ENCODE results near the gene LAMA2. TPM values are rescaled to one million over a fixed set of nuclear protein-coding genes. Genes with fewer than 3 reads are reported as not detected.

The LAMA2 gene
- total RNA-seq, 1 donor from 2014 or later = 11.4 TPM

GRCh38 chr6:129197154-129197553, 314.2 kb downstream of the LAMA2 start:
- FAIRE-seq (no peak), DNase-seq (ENCODE audit: low spot score in 2 of 2) (no peak)

DNA sequence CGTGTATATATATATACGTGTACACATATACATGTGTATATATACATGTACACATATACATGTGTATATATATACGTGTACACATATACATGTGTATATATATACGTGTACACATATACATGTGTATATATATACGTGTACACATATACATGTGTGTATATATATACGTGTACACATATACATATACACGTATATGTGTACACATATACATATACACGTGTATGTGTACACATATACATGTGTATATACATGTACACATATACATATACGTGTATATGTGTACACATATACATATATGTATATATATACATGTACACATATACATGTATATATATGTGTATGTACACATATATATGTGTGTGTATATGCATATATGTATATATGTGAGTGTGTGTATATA, 317.2 kb downstream of the LAMA2 start:
- FAIRE-seq (peak; percentile 79), DNase-seq (ENCODE audit: low spot score in 2 of 2) (no peak)

GRCh38 chr6:129203190-129203900, 320.4 kb downstream of the LAMA2 start:
- no peak for DNase-seq (ENCODE audit: low spot score in 2 of 2)
- no peak for FAIRE-seq

- DNase-seq (ENCODE audit: low spot score in 2 of 2) (no peak), FAIRE-seq (no peak)
These were observed 323.9 kb downstream of the LAMA2 start for GRCh38 chr6:129206821-129207220.

DNA sequence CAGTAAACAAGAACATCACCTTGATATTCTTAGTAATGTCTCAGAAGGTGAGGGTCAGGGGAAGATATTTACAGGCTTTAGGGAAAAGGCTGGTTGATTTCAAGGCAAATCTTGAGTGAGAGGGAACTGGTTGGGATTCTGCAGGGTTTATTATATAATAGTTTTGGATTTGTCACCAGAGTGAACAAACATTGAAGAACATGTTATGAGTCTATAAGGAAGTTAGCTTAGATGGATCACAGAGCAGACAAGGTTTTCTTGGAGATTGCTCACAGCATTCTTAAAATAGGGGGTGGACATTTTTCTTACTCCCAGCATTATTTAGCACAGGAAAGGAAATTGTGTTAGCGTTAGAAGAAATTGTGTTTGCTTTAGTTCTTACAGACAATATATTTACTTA, 324.9 kb downstream of the LAMA2 start:
- DNase-seq (ENCODE audit: low spot score in 2 of 2) (no peak), FAIRE-seq (no peak)

GRCh38 chr6:129208415-129209034, 325.6 kb downstream of the LAMA2 start:
- FAIRE-seq (no peak), DNase-seq (ENCODE audit: low spot score in 2 of 2) (no peak)

DNA sequence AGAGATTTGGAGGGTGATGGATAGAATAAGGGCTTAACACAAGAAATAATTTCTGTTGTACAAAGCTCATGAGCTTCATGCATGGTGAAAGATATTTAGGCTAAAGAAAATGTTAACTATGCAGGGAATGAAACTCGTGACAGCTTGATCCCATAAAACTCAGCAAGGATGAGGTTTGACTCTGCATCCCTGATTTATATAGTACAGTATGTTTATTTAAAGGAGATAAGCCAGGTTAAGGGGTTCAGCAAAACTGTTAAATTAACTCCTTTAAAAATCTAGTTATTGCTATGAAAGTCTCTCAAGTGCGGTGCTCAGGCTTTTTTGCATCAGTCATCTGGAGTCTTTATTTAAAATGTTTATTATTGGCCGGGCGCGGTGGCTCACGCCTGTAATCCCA, 326.4 kb downstream of the LAMA2 start:
- FAIRE-seq = no peak

GRCh38 chr6:129210684-129211083, 327.7 kb downstream of the LAMA2 start:
- FAIRE-seq (no peak), DNase-seq (ENCODE audit: low spot score in 2 of 2) (no peak)

More for the DNA sequence above, 326.4 kb downstream of the LAMA2 start:
- no peak for DNase-seq (ENCODE audit: low spot score in 2 of 2)

DNA sequence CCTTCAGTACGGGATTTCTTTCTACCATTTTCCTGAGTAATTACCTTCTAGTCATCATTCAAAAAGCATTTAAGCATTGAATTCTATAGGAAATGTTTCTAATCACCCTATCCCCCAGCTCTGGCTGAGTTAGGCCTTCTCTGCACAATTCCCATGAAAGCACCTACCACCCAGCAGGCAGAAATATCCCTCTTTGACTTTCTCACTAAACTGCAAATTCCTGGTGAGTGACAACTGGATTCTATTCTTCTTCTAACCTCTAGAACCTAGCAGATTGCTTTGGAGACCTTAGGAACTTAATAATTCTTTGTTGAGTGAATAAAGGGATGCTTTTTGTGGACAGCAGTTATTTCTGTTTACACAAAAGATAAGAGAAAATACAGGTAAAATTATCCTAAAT, 328.7 kb downstream of the LAMA2 start:
- FAIRE-seq (no peak), DNase-seq (ENCODE audit: low spot score in 2 of 2) (no peak)

DNA sequence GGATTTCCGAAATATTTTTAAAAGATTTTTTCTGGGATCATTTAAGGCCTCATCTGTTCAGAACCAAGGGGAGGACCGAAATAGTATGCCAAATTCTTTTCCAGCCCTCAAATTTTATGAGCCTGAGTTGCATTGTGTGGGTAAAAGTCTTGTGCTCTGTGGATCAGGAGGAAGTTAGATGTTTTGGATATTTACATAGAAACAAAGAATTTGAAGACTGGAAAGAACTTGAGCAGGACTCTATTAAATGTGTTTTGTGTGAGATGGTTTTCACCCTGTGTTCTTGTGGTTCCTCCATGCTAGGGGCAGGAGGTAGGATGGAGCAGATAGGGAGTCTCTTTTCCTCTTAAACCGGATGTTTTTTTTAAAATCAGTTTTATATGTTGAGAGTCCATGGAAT, 329.1 kb downstream of the LAMA2 start:
- no peak for DNase-seq (ENCODE audit: low spot score in 2 of 2)
- FAIRE-seq = no peak

- FAIRE-seq = no peak
- DNase-seq (ENCODE audit: low spot score in 2 of 2) = no peak
These were observed 332.3 kb downstream of the LAMA2 start for GRCh38 chr6:129215246-129215645.

- DNase-seq (ENCODE audit: low spot score in 2 of 2) (no peak), FAIRE-seq (no peak)
These were observed 333.1 kb downstream of the LAMA2 start for GRCh38 chr6:129215916-129216520.

DNA sequence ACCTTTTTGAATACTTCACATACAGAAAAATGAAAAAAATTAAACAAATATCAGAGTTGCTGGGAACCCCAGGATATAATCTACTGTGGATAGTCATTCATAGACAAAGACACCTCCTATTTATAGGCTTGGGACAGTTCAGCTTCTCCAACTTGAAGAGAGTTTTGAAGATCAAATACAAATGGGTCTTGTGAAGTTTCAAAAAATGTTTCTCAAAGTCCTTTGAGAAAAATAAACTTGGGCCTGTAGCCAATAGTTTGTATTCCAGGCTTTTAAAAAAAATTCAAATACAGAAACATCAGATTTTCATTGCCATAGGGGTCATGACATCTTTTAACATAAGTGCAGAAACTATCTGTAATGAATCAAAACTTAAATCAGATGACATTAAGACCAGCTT, 334.8 kb downstream of the LAMA2 start:
- DNase-seq (ENCODE audit: low spot score in 2 of 2) = no peak
- FAIRE-seq = no peak

- no peak for FAIRE-seq
- no peak for DNase-seq (ENCODE audit: low spot score in 2 of 2)
These were observed 350.7 kb downstream of the LAMA2 start for GRCh38 chr6:129233458-129234134.

- FAIRE-seq (no peak), DNase-seq (ENCODE audit: low spot score in 2 of 2) (no peak)
These were observed 352.4 kb downstream of the LAMA2 start for GRCh38 chr6:129235167-129236000.

GRCh38 chr6:129236001-129236517, 353.1 kb downstream of the LAMA2 start:
- FAIRE-seq = no peak

DNA sequence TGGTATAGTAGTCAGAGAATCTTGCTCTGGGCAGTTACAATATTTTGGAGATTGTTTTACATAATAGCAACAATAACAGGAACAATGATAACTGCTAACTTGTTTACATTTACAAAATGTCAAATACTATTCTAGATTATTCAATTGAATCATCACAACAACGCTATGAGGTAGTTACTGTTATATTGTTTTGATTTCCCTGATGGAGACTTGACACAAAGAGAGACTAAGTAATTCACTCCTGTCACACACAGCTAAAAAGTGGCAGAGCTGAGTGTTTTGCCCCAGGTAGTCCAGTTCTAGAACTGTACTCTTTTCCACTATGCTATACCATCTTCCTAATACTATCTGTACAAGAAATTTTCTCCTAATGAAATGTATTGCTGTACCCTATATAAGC, 356.1 kb downstream of the LAMA2 start:
- no peak for DNase-seq (ENCODE audit: low spot score in 2 of 2)
- no peak for FAIRE-seq

More at GRCh38 chr6:129236001-129236517, 353.1 kb downstream of the LAMA2 start:
- no peak for DNase-seq (ENCODE audit: low spot score in 2 of 2)

DNA sequence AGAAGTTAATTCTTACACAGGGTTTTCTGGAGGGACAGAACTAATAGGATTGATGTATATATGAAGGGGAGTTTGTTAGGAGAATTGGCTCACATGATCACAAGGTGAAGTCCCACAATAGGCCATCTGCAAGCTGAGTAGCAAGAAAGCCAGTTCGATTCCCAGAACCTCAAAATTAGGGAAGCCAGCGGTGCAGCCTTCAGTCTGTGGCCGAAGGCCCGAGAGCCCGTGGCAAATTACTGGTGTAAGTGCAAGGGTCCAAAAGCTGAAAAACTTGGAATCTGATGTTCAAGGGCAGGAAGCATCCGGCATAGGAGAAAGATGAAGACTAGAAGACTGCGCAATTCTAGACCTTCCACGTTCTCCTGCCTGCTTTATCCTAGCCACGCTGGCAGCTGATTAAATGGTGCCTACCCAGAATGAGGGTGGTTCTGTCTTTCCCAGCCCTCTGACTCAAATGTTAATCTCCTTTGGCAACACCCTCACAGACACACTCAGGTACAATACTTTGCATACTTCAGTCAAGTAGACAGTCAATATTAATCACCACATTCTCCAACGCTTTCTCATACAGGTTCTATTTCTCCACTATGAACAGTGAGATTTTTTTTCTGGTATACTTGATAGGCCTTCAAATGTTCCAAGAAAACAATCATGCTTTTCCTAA, 357.0 kb downstream of the LAMA2 start:
- FAIRE-seq (no peak), DNase-seq (ENCODE audit: low spot score in 2 of 2) (no peak)

- FAIRE-seq = no peak
These were observed 357.5 kb downstream of the LAMA2 start for GRCh38 chr6:129240492-129240853.

DNA sequence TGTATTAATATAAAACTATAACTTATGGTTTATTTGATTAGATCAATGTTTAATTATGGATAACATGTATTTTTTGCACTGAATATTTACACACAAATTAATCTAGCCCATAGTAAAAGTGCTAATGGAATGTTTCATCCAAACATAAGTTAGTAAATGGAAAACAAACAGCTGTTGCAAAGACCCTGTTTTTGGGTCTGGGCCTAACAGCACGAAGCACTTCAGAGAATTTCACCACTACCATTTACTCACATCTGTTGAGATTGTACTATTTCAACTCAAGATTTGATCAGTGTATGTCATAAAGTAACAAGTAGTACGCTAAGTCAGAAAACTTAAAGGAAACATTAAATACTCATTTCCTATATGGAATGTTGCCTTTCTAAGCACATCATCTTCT, 359.6 kb downstream of the LAMA2 start:
- no peak for FAIRE-seq
- no peak for DNase-seq (ENCODE audit: low spot score in 2 of 2)

More at GRCh38 chr6:129240492-129240853, 357.5 kb downstream of the LAMA2 start:
- DNase-seq (ENCODE audit: low spot score in 2 of 2) = no peak
